ENCODE data around the gene AGBL1.

DNA sequence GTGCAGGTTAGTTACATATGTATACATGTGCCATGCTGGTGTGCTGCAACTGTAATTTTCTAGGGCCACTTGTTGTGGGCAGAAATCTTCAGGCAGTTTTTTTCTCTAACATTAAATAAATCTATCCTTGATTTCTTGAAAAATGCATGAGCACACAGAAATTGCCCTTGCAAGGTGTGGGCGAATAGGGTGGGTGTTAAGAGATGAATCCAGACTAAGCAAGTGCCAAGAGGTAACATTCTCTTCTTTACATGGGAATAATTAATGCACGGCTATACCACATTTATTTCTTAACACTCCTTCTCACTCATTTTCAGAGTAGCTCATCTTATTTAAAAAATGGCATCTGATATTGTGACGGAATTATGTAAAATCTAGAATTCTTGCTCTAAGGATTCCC, 719.6 kb downstream of the AGBL1 start:
- TF ChIP-seq POLR2A (IDR thresholded peaks at IDR 0.05): no peak
- TF ChIP-seq, protein P1, sequence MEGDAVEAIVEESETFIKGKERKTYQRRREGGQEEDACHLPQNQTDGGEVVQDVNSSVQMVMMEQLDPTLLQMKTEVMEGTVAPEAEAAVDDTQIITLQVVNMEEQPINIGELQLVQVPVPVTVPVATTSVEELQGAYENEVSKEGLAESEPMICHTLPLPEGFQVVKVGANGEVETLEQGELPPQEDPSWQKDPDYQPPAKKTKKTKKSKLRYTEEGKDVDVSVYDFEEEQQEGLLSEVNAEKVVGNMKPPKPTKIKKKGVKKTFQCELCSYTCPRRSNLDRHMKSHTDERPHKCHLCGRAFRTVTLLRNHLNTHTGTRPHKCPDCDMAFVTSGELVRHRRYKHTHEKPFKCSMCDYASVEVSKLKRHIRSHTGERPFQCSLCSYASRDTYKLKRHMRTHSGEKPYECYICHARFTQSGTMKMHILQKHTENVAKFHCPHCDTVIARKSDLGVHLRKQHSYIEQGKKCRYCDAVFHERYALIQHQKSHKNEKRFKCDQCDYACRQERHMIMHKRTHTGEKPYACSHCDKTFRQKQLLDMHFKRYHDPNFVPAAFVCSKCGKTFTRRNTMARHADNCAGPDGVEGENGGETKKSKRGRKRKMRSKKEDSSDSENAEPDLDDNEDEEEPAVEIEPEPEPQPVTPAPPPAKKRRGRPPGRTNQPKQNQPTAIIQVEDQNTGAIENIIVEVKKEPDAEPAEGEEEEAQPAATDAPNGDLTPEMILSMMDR (IDR thresholded peaks at IDR 0.05): no peak
